Keratinocyte (primary cell): ENCODE measurements around the gene PHOX2B.

Source experiments
- EZH2 ChIP-seq: IDR thresholded peaks from one replicate; pipeline ENCODE4 v1.6.1; 2012; ENCODE audit warnings: inconsistent platforms, mild to moderate bottlenecking, low read length, moderate library complexity
- TF ChIP-seq, protein P1 (sequence below), 3 experiments: IDR thresholded peaks in 1 of 3; conservative IDR thresholded peaks in 1 of 3; optimal IDR thresholded peaks in 1 of 3; 2 replicates in 2 of 3; 3 replicates in 1 of 3; pipeline versions ENCODE3 to v1.5.1; 2011; ENCODE audit warnings: low read length in 3 of 3, mild to moderate bottlenecking in 3 of 3, moderate library complexity in 2 of 3, control low read depth in 1 of 3, inconsistent platforms in 1 of 3; ENCODE audit not compliant: insufficient read depth in 2 of 3; ENCODE audit errors: extremely low read depth in 1 of 3

DNA sequence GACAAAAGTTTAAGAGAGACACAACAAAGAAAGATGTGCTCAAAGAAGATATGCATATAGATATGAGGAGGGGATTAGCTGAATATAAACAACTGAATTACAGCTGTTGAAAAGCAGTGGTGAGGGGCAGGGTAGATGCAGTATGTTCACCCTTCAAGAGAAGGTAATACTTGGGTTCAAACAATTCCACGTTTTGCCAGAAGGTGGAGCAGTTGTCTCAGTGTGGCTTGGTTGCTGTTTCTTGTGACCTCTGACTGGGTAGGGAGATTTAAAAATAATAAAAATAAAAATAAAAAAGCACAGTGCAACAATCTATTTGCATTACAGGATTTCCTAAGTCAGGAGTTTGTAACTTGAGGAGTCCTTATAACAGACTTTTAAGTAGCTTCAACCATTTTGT lies 23.3 kb downstream of the PHOX2B start:
- no peak for TF ChIP-seq EZH2
- TF ChIP-seq, protein P1, sequence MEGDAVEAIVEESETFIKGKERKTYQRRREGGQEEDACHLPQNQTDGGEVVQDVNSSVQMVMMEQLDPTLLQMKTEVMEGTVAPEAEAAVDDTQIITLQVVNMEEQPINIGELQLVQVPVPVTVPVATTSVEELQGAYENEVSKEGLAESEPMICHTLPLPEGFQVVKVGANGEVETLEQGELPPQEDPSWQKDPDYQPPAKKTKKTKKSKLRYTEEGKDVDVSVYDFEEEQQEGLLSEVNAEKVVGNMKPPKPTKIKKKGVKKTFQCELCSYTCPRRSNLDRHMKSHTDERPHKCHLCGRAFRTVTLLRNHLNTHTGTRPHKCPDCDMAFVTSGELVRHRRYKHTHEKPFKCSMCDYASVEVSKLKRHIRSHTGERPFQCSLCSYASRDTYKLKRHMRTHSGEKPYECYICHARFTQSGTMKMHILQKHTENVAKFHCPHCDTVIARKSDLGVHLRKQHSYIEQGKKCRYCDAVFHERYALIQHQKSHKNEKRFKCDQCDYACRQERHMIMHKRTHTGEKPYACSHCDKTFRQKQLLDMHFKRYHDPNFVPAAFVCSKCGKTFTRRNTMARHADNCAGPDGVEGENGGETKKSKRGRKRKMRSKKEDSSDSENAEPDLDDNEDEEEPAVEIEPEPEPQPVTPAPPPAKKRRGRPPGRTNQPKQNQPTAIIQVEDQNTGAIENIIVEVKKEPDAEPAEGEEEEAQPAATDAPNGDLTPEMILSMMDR (optimal IDR thresholded peaks at IDR 0.05 in 1 of 3, IDR thresholded peaks at IDR 0.05 in 1 of 3, conservative IDR thresholded peaks at IDR 0.05 in 1 of 3; ENCODE audit: extremely low read depth in 1 of 3, insufficient read depth in 2 of 3, low read length in 3 of 3): peak in 2 of 3 experiments; percentile 14 to 15
